Measurements from ENCODE around the gene POMT1. TPM values are rescaled to one million over a fixed set of nuclear protein-coding genes. Genes with fewer than 3 reads are reported as not detected.

Gene POMT1
- total RNA-seq, 1 donor from 2014 or later = 31.1 TPM

DNA sequence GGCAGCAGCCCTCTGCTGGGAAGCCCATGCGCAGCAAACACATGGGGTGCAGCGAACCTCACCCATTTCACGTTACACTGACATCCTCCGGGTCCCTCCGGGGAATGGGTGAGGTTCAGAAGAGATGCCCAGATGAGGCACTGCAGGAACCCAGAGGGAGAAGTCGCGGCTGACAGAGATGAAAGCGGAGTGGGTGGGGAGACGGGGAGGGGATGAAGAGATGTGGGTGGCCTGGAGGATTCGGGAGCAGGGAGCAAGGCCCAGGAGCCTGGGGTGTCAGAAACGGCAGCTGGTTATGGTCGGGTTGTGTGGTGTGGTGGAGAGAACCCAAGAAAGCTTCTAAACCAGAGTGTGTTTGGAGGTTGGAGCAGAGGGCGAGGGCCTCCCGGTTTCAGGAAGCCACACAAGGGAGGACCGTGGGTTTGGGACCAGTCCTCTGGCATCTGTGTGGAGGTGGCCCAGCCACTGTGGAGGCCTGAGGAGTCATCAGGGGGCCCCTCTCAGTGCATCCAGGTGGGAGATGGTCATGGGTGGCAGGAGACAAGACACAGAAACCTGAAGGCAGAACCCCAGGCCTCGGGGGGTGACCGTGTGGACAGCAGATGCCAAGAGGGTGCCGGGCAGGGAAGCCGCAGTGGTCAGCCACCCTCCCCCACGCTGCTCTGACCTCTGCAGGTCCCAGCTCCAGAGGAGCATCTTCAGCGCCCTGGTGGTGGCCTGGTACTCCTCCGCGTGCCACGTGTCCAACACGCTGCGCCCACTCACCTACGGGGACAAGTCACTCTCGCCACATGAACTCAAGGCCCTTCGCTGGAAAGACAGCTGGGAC, 19.8 kb downstream of the POMT1 start:
- TF ChIP-seq, protein P1, sequence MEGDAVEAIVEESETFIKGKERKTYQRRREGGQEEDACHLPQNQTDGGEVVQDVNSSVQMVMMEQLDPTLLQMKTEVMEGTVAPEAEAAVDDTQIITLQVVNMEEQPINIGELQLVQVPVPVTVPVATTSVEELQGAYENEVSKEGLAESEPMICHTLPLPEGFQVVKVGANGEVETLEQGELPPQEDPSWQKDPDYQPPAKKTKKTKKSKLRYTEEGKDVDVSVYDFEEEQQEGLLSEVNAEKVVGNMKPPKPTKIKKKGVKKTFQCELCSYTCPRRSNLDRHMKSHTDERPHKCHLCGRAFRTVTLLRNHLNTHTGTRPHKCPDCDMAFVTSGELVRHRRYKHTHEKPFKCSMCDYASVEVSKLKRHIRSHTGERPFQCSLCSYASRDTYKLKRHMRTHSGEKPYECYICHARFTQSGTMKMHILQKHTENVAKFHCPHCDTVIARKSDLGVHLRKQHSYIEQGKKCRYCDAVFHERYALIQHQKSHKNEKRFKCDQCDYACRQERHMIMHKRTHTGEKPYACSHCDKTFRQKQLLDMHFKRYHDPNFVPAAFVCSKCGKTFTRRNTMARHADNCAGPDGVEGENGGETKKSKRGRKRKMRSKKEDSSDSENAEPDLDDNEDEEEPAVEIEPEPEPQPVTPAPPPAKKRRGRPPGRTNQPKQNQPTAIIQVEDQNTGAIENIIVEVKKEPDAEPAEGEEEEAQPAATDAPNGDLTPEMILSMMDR (IDR thresholded peaks at IDR 0.05) = no peak
- no peak for TF ChIP-seq EZH2phosphoT487 (IDR thresholded peaks at IDR 0.05)
- TF ChIP-seq EZH2 (IDR thresholded peaks at IDR 0.05) = no peak
- Mint-ChIP-seq H3K36me3 (peaks cover 29% of the 10 kb centered on the region), H3K27ac (peak overlapping the region; percentile 25), H3K4me1 (no peaks in the 10 kb centered on the region), H3K9me3 (no peaks in the 10 kb centered on the region), H3K4me3 (no peak overlapping the region), H3K27me3 (ENCODE audit: insufficient read depth, low read depth) (peaks cover 13% of the 10 kb centered on the region)
- no peaks in the 10 kb centered on the region for H3K9me3 ChIP-seq (ENCODE audit: low read depth)
- H3K4me2 ChIP-seq = no peak overlapping the region
- no peaks in the 10 kb centered on the region for H4K20me1 ChIP-seq (ENCODE audit: low read depth)
- no peak for DNase-seq (ENCODE audit: low spot score)
- H3K4me3 ChIP-seq = no peak overlapping the region
- H3K9ac ChIP-seq = no peak overlapping the region
- no peak overlapping the region for H2AFZ ChIP-seq (replicated peaks)
- no peaks in the 10 kb centered on the region for H3K79me2 ChIP-seq (ENCODE audit: low read depth)
- H3K27ac ChIP-seq = no peak overlapping the region
- peaks cover 12% of the 10 kb centered on the region for H3F3A ChIP-seq (ENCODE audit: low read depth)
- no peaks in the 10 kb centered on the region for H3K27me3 ChIP-seq
- no peaks in the 10 kb centered on the region for H3K36me3 ChIP-seq
- H3K4me1 ChIP-seq = no peaks in the 10 kb centered on the region

DNA sequence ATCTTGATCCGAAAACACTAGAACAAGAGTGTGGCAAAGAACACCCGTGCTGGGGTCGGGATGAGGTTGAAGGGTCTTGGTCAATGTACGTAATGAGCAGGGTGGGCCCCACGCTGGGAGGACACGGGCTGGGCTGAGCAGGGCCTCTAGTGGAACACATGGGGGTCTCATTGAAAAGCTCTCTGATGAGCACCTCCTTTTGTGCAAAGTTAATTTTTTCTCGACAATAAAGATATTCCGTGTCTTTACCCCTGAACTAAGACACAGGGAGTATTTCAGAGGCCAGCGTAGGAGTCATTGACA, 20.3 kb downstream of the POMT1 start:
- Histone ChIP-seq H3K27ac (no peak overlapping the region), H3K79me2 (ENCODE audit: low read depth) (no peaks in the 10 kb centered on the region), H2AFZ (replicated peaks) (no peak overlapping the region), H3K4me3 (no peak overlapping the region), H3K4me1 (no peaks in the 10 kb centered on the region), H3K9ac (no peak overlapping the region), H4K20me1 (ENCODE audit: low read depth) (no peaks in the 10 kb centered on the region), H3K4me2 (no peak overlapping the region), H3F3A (ENCODE audit: low read depth) (peaks cover 12% of the 10 kb centered on the region), H3K36me3 (no peaks in the 10 kb centered on the region), H3K27me3 (no peaks in the 10 kb centered on the region), H3K9me3 (ENCODE audit: low read depth) (no peaks in the 10 kb centered on the region)
- no peak overlapping the region for H3K4me3 Mint-ChIP-seq
- H3K36me3 Mint-ChIP-seq = peaks cover 29% of the 10 kb centered on the region
- H3K27me3 Mint-ChIP-seq (ENCODE audit: insufficient read depth, low read depth) = peaks cover 13% of the 10 kb centered on the region
- TF ChIP-seq EZH2 (IDR thresholded peaks at IDR 0.05) = no peak
- TF ChIP-seq, protein P1 (IDR thresholded peaks at IDR 0.05) = no peak
- no peak for TF ChIP-seq EZH2phosphoT487 (IDR thresholded peaks at IDR 0.05)
- no peak for DNase-seq (ENCODE audit: low spot score)
- no peaks in the 10 kb centered on the region for H3K9me3 Mint-ChIP-seq
- H3K27ac Mint-ChIP-seq = peak overlapping the region; percentile 25
- H3K4me1 Mint-ChIP-seq = no peaks in the 10 kb centered on the region

DNA sequence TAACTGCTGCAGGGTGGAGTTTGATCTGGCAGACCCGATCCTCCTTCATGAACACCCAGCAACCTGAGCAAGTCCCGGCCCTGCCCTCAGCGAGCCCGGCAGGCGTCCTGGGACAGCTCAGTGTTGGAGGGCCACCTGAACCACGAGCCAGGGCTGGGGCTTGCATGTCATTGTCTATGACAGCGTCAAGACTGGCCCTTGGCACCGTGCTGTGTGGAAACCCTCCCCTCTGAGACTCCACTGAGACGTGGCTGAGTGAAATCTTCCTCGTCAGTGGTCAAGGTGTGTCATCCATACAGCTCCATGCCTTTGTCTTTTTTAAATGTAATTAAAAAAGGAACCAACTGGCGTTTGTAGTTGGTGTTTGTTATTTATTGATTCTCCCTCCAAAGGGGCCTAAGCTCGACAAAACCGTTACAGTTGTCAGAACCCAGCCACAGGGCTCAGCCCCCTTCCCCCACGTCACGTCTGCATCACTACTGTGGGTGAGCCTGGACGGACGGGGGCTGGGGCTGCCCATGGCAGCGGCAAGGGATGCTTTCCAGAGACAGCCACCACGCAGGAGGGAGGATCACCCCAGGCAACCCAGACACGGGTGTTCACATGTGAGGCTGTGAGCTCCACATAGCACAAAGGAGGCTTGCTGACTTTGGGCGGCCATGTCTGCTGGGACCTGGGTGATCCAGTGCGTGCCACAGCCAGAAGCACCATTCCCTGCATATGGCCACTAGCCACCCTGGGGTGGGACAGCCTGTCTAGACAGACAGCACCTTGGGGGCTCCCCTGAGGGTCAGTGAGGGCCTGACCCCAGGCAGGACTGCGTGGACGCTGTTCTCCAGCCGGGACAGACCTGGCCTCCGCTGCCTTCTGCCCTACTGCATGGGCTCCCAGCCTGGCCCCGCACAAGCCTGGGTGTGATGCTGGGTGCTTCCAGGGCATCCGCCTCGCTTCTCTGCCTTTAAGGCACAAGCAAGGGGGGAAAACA, 21.0 kb downstream of the POMT1 start:
- Histone ChIP-seq H4K20me1 (ENCODE audit: low read depth) (peaks cover under 1% of the 10 kb centered on the region), H3K27ac (peak overlapping the region; percentile 53), H3K4me2 (no peak overlapping the region), H3F3A (ENCODE audit: low read depth) (peaks cover 12% of the 10 kb centered on the region), H3K27me3 (no peaks in the 10 kb centered on the region), H2AFZ (replicated peaks) (no peak overlapping the region), H3K9me3 (ENCODE audit: low read depth) (no peaks in the 10 kb centered on the region), H3K4me3 (no peak overlapping the region), H3K4me1 (no peaks in the 10 kb centered on the region), H3K79me2 (ENCODE audit: low read depth) (no peaks in the 10 kb centered on the region), H3K36me3 (no peaks in the 10 kb centered on the region), H3K9ac (no peak overlapping the region)
- Mint-ChIP-seq H3K9me3 (no peaks in the 10 kb centered on the region), H3K4me1 (no peaks in the 10 kb centered on the region), H3K27ac (peak overlapping the region; percentile 25), H3K4me3 (no peak overlapping the region), H3K36me3 (peaks cover 28% of the 10 kb centered on the region), H3K27me3 (ENCODE audit: insufficient read depth, low read depth) (peaks cover 13% of the 10 kb centered on the region)
- no peak for TF ChIP-seq EZH2 (IDR thresholded peaks at IDR 0.05)
- TF ChIP-seq, protein P1 (IDR thresholded peaks at IDR 0.05) = no peak
- no peak for DNase-seq (ENCODE audit: low spot score)
